Neural cell (in vitro differentiated cells): ENCODE results near the gene RASGRP3. TPM values are rescaled to one million over a fixed set of nuclear protein-coding genes. Genes with fewer than 3 reads are reported as not detected.

ENCODE experiments used
- H2AFZ ChIP-seq: fragments of 200-600, 300-800 bp; sonication (generic), shearing (Covaris generic); 2 replicates; pipeline ENCODE4 v1.6.0; 2014; ENCODE audit warnings: low read depth, mild to moderate bottlenecking, antibody characterized with exemption, low read length, moderate library complexity
- H3F3A ChIP-seq: fragments of 200-600 bp; shearing (Covaris generic); 2 replicates; pipeline ENCODE4 v1.6.1; 2016; ENCODE audit warnings: mild to moderate bottlenecking, moderate library complexity, mixed read lengths, antibody characterized with exemption, low read length; ENCODE audit not compliant: insufficient read depth, poor library complexity, severe bottlenecking
- H3K27ac ChIP-seq: fragments of 200-600, 300-800 bp; sonication (generic), shearing (Covaris generic); 2 replicates; pipeline ENCODE4 v1.5.1; 2014; ENCODE audit warnings: mild to moderate bottlenecking, low read length, moderate library complexity
- H3K27me3 ChIP-seq: fragments of 300-800, 200-600 bp; sonication (generic), shearing (Covaris generic); 2 replicates; pipeline ENCODE4 v1.6.0; 2014; ENCODE audit warnings: mild to moderate bottlenecking, low read depth, low read length, moderate library complexity; ENCODE audit not compliant: insufficient read depth
- H3K36me3 ChIP-seq: fragments of 300-800, 200-600 bp; sonication (generic), shearing (Covaris generic); 2 replicates; pipeline ENCODE4 v1.5.1; 2014; ENCODE audit warnings: mild to moderate bottlenecking, antibody characterized with exemption, low read length, moderate library complexity; ENCODE audit not compliant: insufficient read depth
- H3K4me2 ChIP-seq: fragments of 300-800, 200-600 bp; sonication (generic), shearing (Covaris generic); 2 replicates; pipeline ENCODE4 v1.6.0; 2014; ENCODE audit warnings: mild to moderate bottlenecking, low read length
- H3K4me3 ChIP-seq: fragments of 300-800, 200-600 bp; sonication (generic), shearing (Covaris generic); 2 replicates; pipeline ENCODE4 v1.5.1; 2014; ENCODE audit warnings: mild to moderate bottlenecking, low read length, moderate library complexity
- H3K79me2 ChIP-seq: fragments of 200-600 bp; shearing (Covaris generic); replicated peaks from 2 replicates; pipeline ENCODE4 v1.6.0; 2014; ENCODE audit warnings: mild to moderate bottlenecking, low read length, moderate library complexity; ENCODE audit not compliant: insufficient read depth
- H3K9ac ChIP-seq: fragments of 300-800, 200-600 bp; sonication (generic), shearing (Covaris generic); 2 replicates; pipeline ENCODE4 v1.6.1; 2016; ENCODE audit warnings: mild to moderate bottlenecking, low read length, mixed read lengths
- H3K9me2 ChIP-seq: fragments of 200-600 bp; shearing (Covaris generic); 2 replicates; pipeline ENCODE4 v1.6.1; 2016; ENCODE audit warnings: mild to moderate bottlenecking, low read length, mixed read lengths; ENCODE audit not compliant: insufficient read depth
- H3K9me3 ChIP-seq: fragments of 200-600, 300-800 bp; sonication (generic), shearing (Covaris generic); 2 replicates; pipeline ENCODE4 v1.6.1; 2016; ENCODE audit warnings: mild to moderate bottlenecking, mixed run types, low read length, moderate library complexity, mixed read lengths
- H4K20me1 ChIP-seq: fragments of 200-600 bp; shearing (Covaris generic); 2 replicates; pipeline ENCODE4 v1.6.1; 2016; ENCODE audit warnings: mild to moderate bottlenecking, mixed run types; ENCODE audit not compliant: insufficient read depth
- EP300 ChIP-seq: fragments of 450-650 bp; conservative IDR thresholded peaks from 2 replicates; pipeline ENCODE4 v1.6.1; 2014; ENCODE audit warnings: antibody characterized with exemption, mild to moderate bottlenecking, moderate library complexity; ENCODE audit not compliant: poor library complexity, severe bottlenecking
- EZH2 ChIP-seq: fragments of 200-600, 300-800 bp; shearing (Covaris generic), sonication (generic); IDR thresholded peaks from 2 replicates; pipeline ENCODE4 v1.6.1; 2014; ENCODE audit warnings: antibody characterized with exemption, low read length, borderline replicate concordance, mild to moderate bottlenecking; ENCODE audit not compliant: insufficient read depth, poor library complexity, severe bottlenecking
- MXI1 ChIP-seq: fragments of 450-650 bp; conservative IDR thresholded peaks from 2 replicates; pipeline ENCODE4 v1.6.1; 2014; ENCODE audit warnings: antibody characterized with exemption, mild to moderate bottlenecking; ENCODE audit not compliant: poor library complexity, severe bottlenecking
- POLR2AphosphoS5 ChIP-seq: IDR thresholded peaks from 2 replicates; pipeline ENCODE4 v1.6.1; 2012
- RAD21 ChIP-seq: fragments of 450-650 bp; conservative IDR thresholded peaks from 2 replicates; pipeline ENCODE4 v1.6.1; 2014; ENCODE audit warnings: antibody characterized with exemption, mild to moderate bottlenecking, moderate library complexity
- SMC3 ChIP-seq: fragments of 450-650 bp; conservative IDR thresholded peaks from 2 replicates; pipeline ENCODE4 v1.6.1; 2014; ENCODE audit warnings: antibody characterized with exemption, mild to moderate bottlenecking, moderate library complexity; ENCODE audit not compliant: poor library complexity
- TAF1 ChIP-seq: IDR thresholded peaks from 2 replicates; pipeline ENCODE4 v1.6.1; 2012; ENCODE audit warnings: low read depth
- polyA plus RNA-seq: library from polyadenylated mRNA; depleted of rRNA; stranded (reverse); fragments of >200 nt; gene quantifications from 2 replicates; pipeline ENCODE4 v1.2.3, GENCODE V29; 2014
- TF ChIP-seq, protein P1 (sequence below): IDR thresholded peaks from 2 replicates; pipeline ENCODE4 v1.6.1; 2012; ENCODE audit warnings: borderline replicate concordance
- TF ChIP-seq, protein P2 (sequence below): fragments of 450-650 bp; IDR thresholded peaks from 2 replicates; pipeline ENCODE4 v1.5.1; 2014; ENCODE audit warnings: antibody characterized with exemption, mild to moderate bottlenecking, moderate library complexity; ENCODE audit not compliant: poor library complexity, severe bottlenecking

RASGRP3 gene
- polyA plus RNA-seq, 1 donor from 2014 or later, result 25.3 TPM

DNA sequence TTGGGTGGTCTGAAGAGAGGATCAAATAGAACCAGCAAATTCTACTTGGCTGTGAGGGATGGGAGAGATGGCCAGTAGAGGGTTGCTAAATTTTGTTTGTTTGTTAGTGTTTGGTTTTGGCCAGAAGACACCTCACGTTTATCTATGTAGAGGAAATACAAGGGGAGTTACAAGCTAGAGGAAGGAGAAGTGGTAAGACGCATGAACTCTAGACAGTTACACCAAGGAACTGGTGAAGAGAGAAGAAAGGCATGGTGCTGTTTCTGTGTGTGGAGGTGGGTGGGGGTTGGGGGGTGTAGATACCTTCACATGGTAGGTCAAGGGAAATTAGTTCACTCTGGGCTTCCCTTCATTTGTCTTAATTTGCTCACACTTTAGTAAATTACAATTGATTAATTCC is 25.6 kb downstream of the RASGRP3 start:
- Histone ChIP-seq H3K4me2 (no peak overlapping the region), H3F3A (no peaks in the 10 kb centered on the region), H3K9me2 (no peaks in the 10 kb centered on the region), H3K79me2 (no peaks in the 10 kb centered on the region), H3K4me3 (no peak overlapping the region), H4K20me1 (no peaks in the 10 kb centered on the region), H3K9me3 (no peaks in the 10 kb centered on the region), H2AFZ (no peak overlapping the region), H3K27ac (no peak overlapping the region), H3K27me3 (no peaks in the 10 kb centered on the region), H3K9ac (no peak overlapping the region), H3K36me3 (no peaks in the 10 kb centered on the region)
- TF ChIP-seq MXI1, result no peak
- TF ChIP-seq, protein P1, sequence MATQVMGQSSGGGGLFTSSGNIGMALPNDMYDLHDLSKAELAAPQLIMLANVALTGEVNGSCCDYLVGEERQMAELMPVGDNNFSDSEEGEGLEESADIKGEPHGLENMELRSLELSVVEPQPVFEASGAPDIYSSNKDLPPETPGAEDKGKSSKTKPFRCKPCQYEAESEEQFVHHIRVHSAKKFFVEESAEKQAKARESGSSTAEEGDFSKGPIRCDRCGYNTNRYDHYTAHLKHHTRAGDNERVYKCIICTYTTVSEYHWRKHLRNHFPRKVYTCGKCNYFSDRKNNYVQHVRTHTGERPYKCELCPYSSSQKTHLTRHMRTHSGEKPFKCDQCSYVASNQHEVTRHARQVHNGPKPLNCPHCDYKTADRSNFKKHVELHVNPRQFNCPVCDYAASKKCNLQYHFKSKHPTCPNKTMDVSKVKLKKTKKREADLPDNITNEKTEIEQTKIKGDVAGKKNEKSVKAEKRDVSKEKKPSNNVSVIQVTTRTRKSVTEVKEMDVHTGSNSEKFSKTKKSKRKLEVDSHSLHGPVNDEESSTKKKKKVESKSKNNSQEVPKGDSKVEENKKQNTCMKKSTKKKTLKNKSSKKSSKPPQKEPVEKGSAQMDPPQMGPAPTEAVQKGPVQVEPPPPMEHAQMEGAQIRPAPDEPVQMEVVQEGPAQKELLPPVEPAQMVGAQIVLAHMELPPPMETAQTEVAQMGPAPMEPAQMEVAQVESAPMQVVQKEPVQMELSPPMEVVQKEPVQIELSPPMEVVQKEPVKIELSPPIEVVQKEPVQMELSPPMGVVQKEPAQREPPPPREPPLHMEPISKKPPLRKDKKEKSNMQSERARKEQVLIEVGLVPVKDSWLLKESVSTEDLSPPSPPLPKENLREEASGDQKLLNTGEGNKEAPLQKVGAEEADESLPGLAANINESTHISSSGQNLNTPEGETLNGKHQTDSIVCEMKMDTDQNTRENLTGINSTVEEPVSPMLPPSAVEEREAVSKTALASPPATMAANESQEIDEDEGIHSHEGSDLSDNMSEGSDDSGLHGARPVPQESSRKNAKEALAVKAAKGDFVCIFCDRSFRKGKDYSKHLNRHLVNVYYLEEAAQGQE, result no peak
- no peak for TF ChIP-seq POLR2AphosphoS5
- TF ChIP-seq, protein P2, sequence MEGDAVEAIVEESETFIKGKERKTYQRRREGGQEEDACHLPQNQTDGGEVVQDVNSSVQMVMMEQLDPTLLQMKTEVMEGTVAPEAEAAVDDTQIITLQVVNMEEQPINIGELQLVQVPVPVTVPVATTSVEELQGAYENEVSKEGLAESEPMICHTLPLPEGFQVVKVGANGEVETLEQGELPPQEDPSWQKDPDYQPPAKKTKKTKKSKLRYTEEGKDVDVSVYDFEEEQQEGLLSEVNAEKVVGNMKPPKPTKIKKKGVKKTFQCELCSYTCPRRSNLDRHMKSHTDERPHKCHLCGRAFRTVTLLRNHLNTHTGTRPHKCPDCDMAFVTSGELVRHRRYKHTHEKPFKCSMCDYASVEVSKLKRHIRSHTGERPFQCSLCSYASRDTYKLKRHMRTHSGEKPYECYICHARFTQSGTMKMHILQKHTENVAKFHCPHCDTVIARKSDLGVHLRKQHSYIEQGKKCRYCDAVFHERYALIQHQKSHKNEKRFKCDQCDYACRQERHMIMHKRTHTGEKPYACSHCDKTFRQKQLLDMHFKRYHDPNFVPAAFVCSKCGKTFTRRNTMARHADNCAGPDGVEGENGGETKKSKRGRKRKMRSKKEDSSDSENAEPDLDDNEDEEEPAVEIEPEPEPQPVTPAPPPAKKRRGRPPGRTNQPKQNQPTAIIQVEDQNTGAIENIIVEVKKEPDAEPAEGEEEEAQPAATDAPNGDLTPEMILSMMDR, result no peak
- TF ChIP-seq SMC3, result no peak
- TF ChIP-seq TAF1, result no peak
- no peak for TF ChIP-seq EP300
- no peak for TF ChIP-seq EZH2
- TF ChIP-seq RAD21, result no peak

DNA sequence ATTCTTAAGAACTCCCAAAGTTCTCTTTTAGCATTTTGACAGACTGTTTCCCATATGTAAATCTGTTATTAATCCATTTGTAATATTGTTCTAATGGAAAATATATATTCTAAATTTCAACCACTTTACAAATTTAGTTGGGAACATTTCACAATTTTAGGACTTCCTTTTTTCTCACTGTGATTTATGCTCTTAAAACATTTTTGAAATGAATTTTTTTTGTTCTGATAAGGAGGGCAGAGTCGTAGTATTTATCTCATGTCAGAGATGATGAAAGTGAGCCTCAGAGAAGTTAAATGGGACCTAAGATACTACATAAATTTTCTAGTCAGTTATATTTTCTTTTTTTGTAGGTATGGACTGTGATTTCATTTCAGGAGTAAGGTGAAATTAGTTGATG is 26.6 kb downstream of the RASGRP3 start:
- TF ChIP-seq TAF1 (no peak), MXI1 (no peak), POLR2AphosphoS5 (no peak), EP300 (no peak), EZH2 (no peak), RAD21 (no peak), SMC3 (no peak)
- TF ChIP-seq, protein P1, result no peak
- TF ChIP-seq, protein P2, result no peak
- Histone ChIP-seq H3K9me2 (no peaks in the 10 kb centered on the region), H3K27me3 (no peaks in the 10 kb centered on the region), H4K20me1 (no peaks in the 10 kb centered on the region), H3F3A (no peaks in the 10 kb centered on the region), H3K79me2 (no peaks in the 10 kb centered on the region), H3K9me3 (no peaks in the 10 kb centered on the region), H3K36me3 (no peaks in the 10 kb centered on the region), H3K4me2 (no peak overlapping the region), H3K9ac (no peak overlapping the region), H2AFZ (no peak overlapping the region), H3K27ac (no peak overlapping the region), H3K4me3 (no peak overlapping the region)
